ELR (cell line): ENCODE measurements around the gene MPRIP.
A peak's percentile ranks its signal among the peaks of the same experiment; 100 is the strongest.

Experiments
- DNase-seq: peaks from one replicate; pipeline ENCODE4 v3.0.0-alpha.2; 2015; ENCODE audit warnings: low read depth

Gene MPRIP

GRCh38 chr17:17051380-17051779 is 9.1 kb downstream of the MPRIP start:
- no peak for DNase-seq

DNA sequence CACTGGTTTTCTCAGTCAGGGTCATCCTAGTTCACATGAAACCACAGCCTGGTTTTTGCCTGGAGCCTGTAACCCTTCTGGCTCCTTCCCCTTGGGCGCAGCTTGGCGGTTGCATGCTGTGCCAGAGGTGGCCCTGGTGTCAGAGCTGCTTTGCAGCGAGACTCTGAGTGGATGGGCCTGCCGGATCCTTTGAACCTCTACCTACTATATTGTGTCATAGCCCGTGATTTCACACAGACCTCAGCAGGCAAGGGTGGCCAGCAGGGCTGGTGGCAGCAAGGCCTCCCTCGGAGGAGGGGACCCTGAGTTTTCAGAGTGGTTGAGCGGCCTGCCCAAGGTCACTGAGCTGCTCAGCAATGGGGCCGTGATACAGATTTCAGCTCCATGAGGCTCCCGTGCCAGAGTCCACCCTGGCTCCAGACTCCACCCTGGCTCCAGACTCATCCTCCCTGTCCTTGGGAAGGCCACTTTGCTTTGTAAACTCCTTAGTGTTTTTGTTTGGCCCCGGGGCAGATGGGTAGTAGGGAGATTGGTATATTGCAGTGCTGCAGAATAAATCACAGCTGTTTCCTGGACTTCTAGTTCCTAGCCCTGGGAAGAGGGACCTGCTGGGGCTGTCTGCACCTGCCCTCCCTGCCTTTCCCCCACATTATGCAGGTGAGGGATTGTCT is 9.7 kb downstream of the MPRIP start:
- peak; percentile 49 for DNase-seq

DNA sequence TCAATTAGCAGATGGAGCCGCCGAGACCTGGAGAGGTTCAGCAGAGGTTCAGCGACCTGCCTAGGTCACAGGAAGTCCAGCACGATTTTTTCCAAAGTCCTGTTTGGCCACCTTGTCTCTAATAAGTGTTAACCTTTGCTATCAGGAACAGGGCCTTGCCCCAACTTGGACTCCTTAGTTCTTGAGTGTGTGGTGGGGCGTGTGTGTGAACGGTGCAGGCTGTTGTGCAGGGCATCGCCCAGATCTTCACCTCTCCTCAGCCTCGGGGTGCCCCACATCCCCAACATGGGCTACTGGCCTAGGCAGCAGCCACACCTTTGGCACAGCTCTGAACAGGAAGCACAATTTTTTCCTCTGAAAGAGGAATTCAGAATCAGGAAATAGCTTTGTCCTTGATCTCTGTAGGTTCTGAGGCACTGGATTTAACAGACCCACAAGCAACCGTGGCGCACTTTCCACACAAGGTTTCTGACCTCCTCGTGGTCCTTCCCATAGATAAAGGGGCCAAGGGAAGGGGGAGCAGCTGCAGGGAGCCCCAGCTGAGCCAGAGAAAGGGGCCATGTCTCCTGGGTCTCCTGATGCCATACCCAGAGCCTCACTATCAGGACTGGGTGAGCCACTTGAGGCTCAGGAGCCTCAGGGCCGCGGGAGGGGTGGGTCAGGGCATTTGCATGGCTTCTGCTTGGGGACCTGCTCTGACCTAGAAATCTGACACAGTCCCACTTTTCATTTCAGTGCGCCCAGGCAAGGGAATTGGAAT is 10.4 kb downstream of the MPRIP start:
- DNase-seq, result no peak

DNA sequence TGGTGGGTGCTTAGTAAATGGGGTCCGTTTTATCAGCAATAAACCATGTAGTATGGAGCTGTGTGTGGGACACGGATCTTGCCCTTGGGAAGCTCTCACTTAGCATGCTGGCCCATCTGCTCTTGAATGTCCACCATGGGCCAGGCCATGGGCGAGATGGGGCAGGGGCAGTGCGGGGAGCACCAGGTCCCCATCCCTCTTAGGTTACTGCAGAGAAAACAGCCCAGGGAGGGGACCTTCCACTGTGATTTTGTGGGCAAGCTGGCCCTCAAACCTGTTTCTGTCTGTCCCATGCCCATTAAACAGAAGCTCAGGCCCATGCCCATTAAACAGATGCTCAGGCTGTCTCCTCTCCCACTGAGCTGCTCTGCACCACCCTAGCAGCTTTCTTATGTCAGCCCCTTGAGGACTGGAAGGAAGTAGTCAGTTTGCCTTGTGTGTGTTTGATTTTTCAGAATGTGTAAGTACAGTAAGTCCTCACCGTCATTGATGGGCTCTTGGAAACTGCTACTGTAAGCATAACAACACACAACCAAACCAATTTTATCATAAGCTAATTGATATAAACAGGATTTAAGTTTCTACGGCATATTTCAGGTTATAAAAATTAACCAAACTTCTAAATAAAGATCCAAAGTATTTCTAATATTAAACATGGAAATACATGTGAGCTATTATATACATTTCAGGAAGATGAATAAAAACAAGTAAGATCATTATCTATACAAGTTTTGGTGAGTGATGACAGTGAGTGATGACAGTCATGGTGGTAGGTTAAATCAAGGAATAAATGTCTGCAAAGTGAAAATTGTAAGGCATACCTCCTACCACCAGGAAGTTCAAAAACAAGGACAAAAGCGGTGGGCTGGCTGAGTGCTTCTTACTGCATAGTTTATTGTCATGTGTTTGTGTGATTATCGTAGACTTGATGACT is 11.5 kb downstream of the MPRIP start:
- no peak for DNase-seq

DNA sequence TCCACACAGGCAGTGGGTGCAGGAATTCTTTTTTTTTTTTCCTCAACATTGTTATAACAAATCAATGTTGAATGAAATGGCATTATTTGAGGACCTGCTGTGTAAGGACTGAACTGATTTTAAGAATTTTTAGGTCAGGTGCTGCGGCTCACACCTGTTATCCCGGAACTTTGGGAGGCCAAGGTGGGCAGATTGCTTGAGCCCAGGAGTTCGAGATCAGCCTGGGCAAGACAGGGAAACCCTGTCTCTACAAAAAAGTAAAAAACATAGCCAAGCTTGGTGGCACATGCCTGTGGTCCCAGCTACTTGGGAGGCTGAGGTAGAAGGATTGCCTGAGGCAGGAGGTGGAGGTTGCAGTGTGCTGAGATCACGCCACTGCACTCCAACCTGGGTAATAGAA is 12.4 kb downstream of the MPRIP start:
- DNase-seq, result no peak

GRCh38 chr17:17055286-17056155 is 13.3 kb downstream of the MPRIP start:
- no peak for DNase-seq

DNA sequence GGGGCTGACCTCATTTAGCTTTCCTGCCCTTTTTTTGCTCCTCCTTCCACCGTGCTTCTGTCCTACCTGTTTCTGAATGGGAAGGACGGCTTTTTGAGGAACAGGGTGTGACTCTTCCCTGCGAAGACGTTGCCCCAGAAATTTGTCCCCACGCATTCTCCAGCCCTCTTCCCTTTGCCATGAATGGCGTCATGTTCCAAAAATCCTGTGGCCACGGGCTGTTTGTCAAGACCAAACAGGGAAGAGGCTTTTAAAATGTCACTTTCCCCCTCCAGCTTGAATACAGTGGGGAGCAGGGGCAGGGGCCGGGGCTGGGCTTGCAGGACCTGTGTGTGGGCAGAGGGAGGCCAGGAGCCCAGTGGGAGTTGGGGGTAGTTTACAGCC is 13.9 kb downstream of the MPRIP start:
- no peak for DNase-seq

- DNase-seq, result no peak
Observed at GRCh38 chr17:17057057-17057551, 14.8 kb downstream of the MPRIP start.

DNA sequence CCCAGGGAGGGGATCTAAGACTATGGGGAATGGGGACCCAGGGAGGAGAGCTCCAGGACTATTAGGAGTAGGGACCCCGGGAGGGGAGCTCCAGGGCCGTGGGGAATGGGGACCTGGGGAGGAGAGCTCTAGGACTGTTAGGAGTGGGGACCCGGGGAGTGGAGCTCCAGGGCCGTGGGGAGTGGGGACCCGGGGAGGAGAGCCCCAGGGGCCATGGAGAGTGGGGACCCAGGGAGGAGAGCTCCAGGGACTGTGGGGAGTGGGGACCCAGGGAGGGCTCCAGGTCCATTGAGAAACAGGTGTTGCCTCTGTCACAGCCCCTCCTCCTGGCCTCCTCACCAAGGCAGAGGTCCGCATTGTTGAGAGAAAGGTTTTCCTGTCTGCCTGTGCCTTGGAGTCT is 16.0 kb downstream of the MPRIP start:
- DNase-seq, result no peak

GRCh38 chr17:17059301-17059890 is 17.1 kb downstream of the MPRIP start:
- no peak for DNase-seq

DNA sequence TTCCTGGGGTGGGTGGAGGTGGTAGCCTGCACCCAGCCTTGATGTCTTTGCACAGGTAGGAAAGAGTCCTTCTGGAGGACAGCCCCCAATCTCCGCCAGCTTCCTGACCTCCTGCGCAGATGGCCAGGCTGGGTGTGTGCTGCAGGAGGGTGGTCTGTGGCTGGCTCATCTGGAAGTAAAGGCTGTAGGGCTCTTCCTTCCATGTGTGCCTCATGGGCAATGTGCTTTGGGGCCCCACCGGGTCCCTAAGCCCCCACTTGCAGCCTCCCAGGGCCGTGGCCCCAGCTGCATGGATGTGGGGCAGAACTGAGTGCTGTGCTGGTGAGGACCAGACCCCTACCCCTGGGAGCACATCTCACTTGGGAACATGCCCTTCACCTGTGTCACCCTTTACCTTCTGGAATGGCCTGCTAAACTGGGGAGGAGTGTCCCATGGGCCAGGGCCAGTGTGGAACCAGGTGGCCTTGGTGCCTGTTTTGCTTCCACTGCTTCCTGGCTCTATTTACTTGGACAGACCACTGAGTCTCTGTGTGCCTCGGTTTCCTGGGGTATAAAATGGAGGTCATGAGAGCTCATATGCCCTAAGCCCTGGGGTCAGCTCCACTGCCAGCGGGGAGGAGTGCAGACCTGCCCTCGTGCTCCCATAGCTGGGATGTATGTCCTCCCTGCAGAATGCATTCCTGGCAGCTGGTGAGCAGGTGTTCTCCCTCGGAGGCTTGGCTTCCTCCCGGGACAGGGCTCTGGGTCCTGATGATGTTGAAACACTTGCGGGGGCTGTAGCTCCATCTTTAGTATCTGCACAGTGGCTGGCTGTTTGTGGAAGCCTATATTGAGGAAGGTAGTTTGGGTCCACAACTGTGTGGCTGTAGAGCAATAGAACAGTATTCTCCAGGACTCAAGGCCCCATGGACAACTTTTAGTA is 18.0 kb downstream of the MPRIP start:
- DNase-seq, result no peak

GRCh38 chr17:17060930-17061329 is 18.7 kb downstream of the MPRIP start:
- no peak for DNase-seq

GRCh38 chr17:17061516-17061915 is 19.3 kb downstream of the MPRIP start:
- DNase-seq, result no peak

- DNase-seq, result no peak
Observed at GRCh38 chr17:17062356-17062755, 20.1 kb downstream of the MPRIP start.

- no peak for DNase-seq
Observed at GRCh38 chr17:17062866-17063265, 20.6 kb downstream of the MPRIP start.

DNA sequence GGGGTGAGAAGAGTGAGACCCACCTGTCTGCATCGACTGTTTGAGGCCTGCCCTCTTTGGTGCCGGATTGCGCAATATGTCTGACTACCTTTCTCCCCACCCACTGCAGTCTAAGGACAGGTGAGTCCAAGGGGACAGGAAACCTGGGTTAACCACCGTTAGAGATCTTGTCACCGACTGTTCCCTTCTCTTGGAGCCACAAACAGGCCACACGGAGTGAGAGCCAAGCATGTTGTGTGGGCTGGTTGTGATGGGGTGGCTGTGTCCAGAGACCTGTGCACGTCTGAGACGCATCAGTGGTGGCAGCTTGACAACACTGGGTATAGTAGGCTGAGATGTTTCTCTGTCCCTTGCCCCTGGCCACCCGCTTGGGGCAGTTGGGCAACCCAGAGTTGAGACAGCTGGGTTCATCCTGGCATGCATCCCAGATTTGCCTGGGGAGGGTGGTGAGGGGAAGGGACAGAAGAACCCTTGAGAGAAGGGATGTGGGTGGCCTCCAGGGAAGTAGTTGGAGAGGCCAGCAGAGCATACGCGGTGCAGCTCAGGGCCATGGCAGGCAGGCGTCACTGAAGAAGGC is 21.4 kb downstream of the MPRIP start:
- DNase-seq, result no peak

DNA sequence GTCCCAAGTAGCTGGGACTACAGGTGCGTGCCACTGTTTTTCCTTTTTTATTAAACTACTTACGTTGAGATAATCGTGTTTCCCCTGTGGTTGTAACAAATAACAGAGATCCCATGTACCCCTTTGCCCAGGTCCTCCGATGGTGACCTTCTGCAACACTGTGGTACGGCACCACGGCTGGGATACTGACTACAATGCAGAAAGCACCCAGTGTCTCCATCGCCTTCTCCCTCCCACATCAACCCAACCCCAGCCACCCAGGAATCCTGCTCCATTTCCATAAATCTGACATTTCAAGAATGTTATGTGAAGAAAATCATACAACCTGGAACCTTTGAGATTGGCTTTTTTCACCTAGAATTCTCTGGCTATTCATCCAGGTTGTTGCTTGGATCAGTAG is 22.1 kb downstream of the MPRIP start:
- DNase-seq, result no peak

- no peak for DNase-seq
Observed at GRCh38 chr17:17066021-17066420, 23.8 kb downstream of the MPRIP start.

GRCh38 chr17:17067257-17067656 is 25.0 kb downstream of the MPRIP start:
- peak; percentile 65 for DNase-seq

DNA sequence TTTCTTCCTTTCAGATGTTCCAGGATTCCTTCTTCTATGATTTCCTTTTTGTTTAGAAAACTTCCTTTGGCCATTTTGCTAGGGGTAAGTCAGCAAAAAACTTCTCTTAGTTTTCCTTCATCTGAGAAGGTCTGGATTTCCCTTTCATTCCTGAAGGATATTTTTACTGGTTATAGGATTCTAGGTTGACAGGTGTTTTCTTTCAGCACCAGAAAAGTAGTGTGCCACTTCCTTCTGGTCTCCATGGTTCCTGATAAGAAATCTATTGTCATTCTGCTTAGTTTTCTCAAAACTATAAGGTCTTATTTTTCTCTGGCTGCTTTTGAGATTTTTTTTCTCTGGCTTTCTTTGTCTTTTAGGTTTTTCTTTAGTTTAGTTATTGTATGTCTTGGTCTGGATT is 27.6 kb downstream of the MPRIP start:
- DNase-seq, result no peak
